ENCODE measurements around the gene RNF4. TPM values are rescaled to one million over a fixed set of nuclear protein-coding genes. Genes with fewer than 3 reads are reported as not detected.

The RNF4 gene
- total RNA-seq, 1 experiment from 2014 or later, result 92.0 TPM

- Histone ChIP-seq H3K4me2 (ENCODE audit: insufficient read depth, insufficient read length, low read length) (no peak overlapping the region), H2BK20ac (ENCODE audit: low read depth, low read length, poor library complexity, severe bottlenecking) (no peak overlapping the region), H2AFZ (ENCODE audit: low read length) (no peak overlapping the region), H3K27me3 (ENCODE audit: insufficient read depth, low read length) (no peaks in the 10 kb centered on the region), H3K9ac (ENCODE audit: extremely low read depth, insufficient read length, low read length) (no peak overlapping the region), H2AK5ac (ENCODE audit: insufficient read length, low read length) (no peak overlapping the region), H3K14ac (ENCODE audit: insufficient read depth, low read length) (no peak overlapping the region; the same call in 1 of the 2 replicates), H3T11ph (ENCODE audit: low read length) (no peak overlapping the region), H3K56ac (ENCODE audit: insufficient read length, low read depth, low read length) (no peak overlapping the region), H2BK12ac (ENCODE audit: insufficient read length, low read depth, low read length) (no peak overlapping the region), H3K27ac (ENCODE audit: insufficient read length, low read depth, low read length) (no peak overlapping the region), H3K4ac (ENCODE audit: low read depth, low read length) (no peak overlapping the region), H2BK120ac (ENCODE audit: low read depth, low read length, poor library complexity, severe bottlenecking) (no peak overlapping the region), H4K5ac (ENCODE audit: insufficient read length, low read depth, low read length) (no peak overlapping the region), H4K91ac (ENCODE audit: insufficient read length, low read depth, low read length) (no peak overlapping the region), H4K20me1 (ENCODE audit: control insufficient read depth, insufficient read depth, insufficient read length) (no peaks in the 10 kb centered on the region), H3K79me2 (ENCODE audit: insufficient read depth, low read length) (no peaks in the 10 kb centered on the region), H3K79me1 (ENCODE audit: insufficient read depth, low read depth, low read length, poor library complexity, severe bottlenecking) (no peaks in the 10 kb centered on the region), H3K9me3 (ENCODE audit: control insufficient read depth, low read depth, low read length) (no peaks in the 10 kb centered on the region), H3K23ac (ENCODE audit: insufficient read length, low read depth, low read length) (no peak overlapping the region), H3K18ac (ENCODE audit: insufficient read length, low read depth, low read length) (no peak overlapping the region), H4K8ac (replicated peaks; ENCODE audit: insufficient read length, low read depth, low read length) (no peak overlapping the region), H2BK15ac (ENCODE audit: low read depth, low read length) (no peak overlapping the region), H3K4me1 (ENCODE audit: insufficient read depth, low read length) (no peaks in the 10 kb centered on the region; the same call in 1 of the 2 replicates), H2BK5ac (ENCODE audit: insufficient read length, low read length) (no peak overlapping the region), H3K23me2 (ENCODE audit: insufficient read length, low read depth, low read length, poor library complexity, severe bottlenecking) (no peaks in the 10 kb centered on the region)
- no peak for DNase-seq
- Mint-ChIP-seq H3K27ac (no peak overlapping the region; a peak in 1 of 7 replicates), H3K4me3 (no peak overlapping the region), H3K4me1 (peaks cover 0 to 2% of the 10 kb centered on the region in 2 experiments; a peak in 3 of 4 replicates), H3K9me3 (no peaks in the 10 kb centered on the region), H3K27me3 (ENCODE audit: low read depth) (peaks cover 7% of the 10 kb centered on the region), H3K36me3 (ENCODE audit: insufficient read depth in 1 of 3, low read depth in 3 of 3) (no peaks in the 10 kb centered on the region)
- no peak for TF ChIP-seq CTCF (conservative IDR thresholded peaks at IDR 0.05)
- no CpG with 5 or more reads among the region's 27 CpGs for WGBS (ENCODE audit: extremely low coverage, insufficient read length, low lambda C conversion rate)
Observed at GRCh38 chr4:2449511-2450392, 19.2 kb upstream of the RNF4 start.
